ENCODE results near the gene TENT4A. TPM values are rescaled to one million over a fixed set of nuclear protein-coding genes. Genes with fewer than 3 reads are reported as not detected.

The TENT4A gene
- total RNA-seq, 1 donor from 2014 or later = 39.4 TPM

- DNase-seq (ENCODE audit: low spot score) = no peak
- Mint-ChIP-seq H3K4me3 (ENCODE audit: low read depth) (no peak overlapping the region), H3K27me3 (ENCODE audit: low read depth) (no peaks in the 10 kb centered on the region), H3K4me1 (ENCODE audit: low read depth) (peaks cover 66% of the 10 kb centered on the region), H3K27ac (no peak overlapping the region), H3K9me3 (no peaks in the 10 kb centered on the region), H3K36me3 (ENCODE audit: low read depth) (peaks cover 45% of the 10 kb centered on the region)
- intact Hi-C loops (cut with micrococcal nuclease) = no loop called here
Observed at GRCh38 chr5:6723122-6723815, 10.0 kb downstream of the TENT4A start.

- intact Hi-C loops (cut with micrococcal nuclease) = no loop called here
- Mint-ChIP-seq H3K4me3 (ENCODE audit: low read depth) (no peak overlapping the region), H3K9me3 (no peaks in the 10 kb centered on the region), H3K4me1 (ENCODE audit: low read depth) (peaks cover 65% of the 10 kb centered on the region), H3K27me3 (ENCODE audit: low read depth) (no peaks in the 10 kb centered on the region), H3K27ac (no peak overlapping the region), H3K36me3 (ENCODE audit: low read depth) (peaks cover 39% of the 10 kb centered on the region)
- no peak for DNase-seq (ENCODE audit: low spot score)
Observed at GRCh38 chr5:6723816-6724300, 10.6 kb downstream of the TENT4A start.

GRCh38 chr5:6724321-6724929 is 11.2 kb downstream of the TENT4A start:
- no peak overlapping the region for H3K4me3 Mint-ChIP-seq (ENCODE audit: low read depth)
- no peak for DNase-seq (ENCODE audit: low spot score)
- H3K36me3 Mint-ChIP-seq (ENCODE audit: low read depth) = peaks cover 39% of the 10 kb centered on the region
- H3K4me1 Mint-ChIP-seq (ENCODE audit: low read depth) = peaks cover 67% of the 10 kb centered on the region
- H3K27me3 Mint-ChIP-seq (ENCODE audit: low read depth) = no peaks in the 10 kb centered on the region
- intact Hi-C loops (cut with micrococcal nuclease) = no loop called here
- no peaks in the 10 kb centered on the region for H3K9me3 Mint-ChIP-seq
- H3K27ac Mint-ChIP-seq = peak overlapping the region; percentile 3

GRCh38 chr5:6725421-6725820 is 12.2 kb downstream of the TENT4A start:
- Mint-ChIP-seq H3K27me3 (ENCODE audit: low read depth) (no peaks in the 10 kb centered on the region), H3K4me1 (ENCODE audit: low read depth) (peaks cover 68% of the 10 kb centered on the region), H3K36me3 (ENCODE audit: low read depth) (peaks cover 41% of the 10 kb centered on the region), H3K9me3 (no peaks in the 10 kb centered on the region), H3K27ac (no peak overlapping the region), H3K4me3 (ENCODE audit: low read depth) (no peak overlapping the region)
- intact Hi-C loops (cut with micrococcal nuclease) = no loop called here
- DNase-seq (ENCODE audit: low spot score) = no peak

GRCh38 chr5:6726006-6726405 is 12.8 kb downstream of the TENT4A start:
- Mint-ChIP-seq H3K4me1 (ENCODE audit: low read depth) (peaks cover 68% of the 10 kb centered on the region), H3K27me3 (ENCODE audit: low read depth) (no peaks in the 10 kb centered on the region), H3K4me3 (ENCODE audit: low read depth) (no peak overlapping the region), H3K36me3 (ENCODE audit: low read depth) (peaks cover 43% of the 10 kb centered on the region), H3K27ac (no peak overlapping the region), H3K9me3 (no peaks in the 10 kb centered on the region)
- no peak for DNase-seq (ENCODE audit: low spot score)
- intact Hi-C loops (cut with micrococcal nuclease) = no loop called here

- intact Hi-C loops (cut with micrococcal nuclease) = no loop called here
- H3K36me3 Mint-ChIP-seq (ENCODE audit: low read depth) = peaks cover 48% of the 10 kb centered on the region
- peak overlapping the region; percentile 15 for H3K27ac Mint-ChIP-seq
- DNase-seq (ENCODE audit: low spot score) = no peak
- no peaks in the 10 kb centered on the region for H3K9me3 Mint-ChIP-seq
- no peak overlapping the region for H3K4me3 Mint-ChIP-seq (ENCODE audit: low read depth)
- H3K4me1 Mint-ChIP-seq (ENCODE audit: low read depth) = peaks cover 66% of the 10 kb centered on the region
- H3K27me3 Mint-ChIP-seq (ENCODE audit: low read depth) = no peaks in the 10 kb centered on the region
Observed at GRCh38 chr5:6727231-6727630, 14.0 kb downstream of the TENT4A start.

- no peaks in the 10 kb centered on the region for H3K27me3 Mint-ChIP-seq (ENCODE audit: low read depth)
- DNase-seq (ENCODE audit: low spot score) = no peak
- intact Hi-C loops (cut with micrococcal nuclease) = loop anchor here (2.0 kb wide), 1 partner anchor 17 kb away; no protein-coding TSS in a partner anchor
- H3K4me3 Mint-ChIP-seq (ENCODE audit: low read depth) = no peak overlapping the region
- no peaks in the 10 kb centered on the region for H3K9me3 Mint-ChIP-seq
- H3K4me1 Mint-ChIP-seq (ENCODE audit: low read depth) = peaks cover 64% of the 10 kb centered on the region
- peaks cover 55% of the 10 kb centered on the region for H3K36me3 Mint-ChIP-seq (ENCODE audit: low read depth)
- H3K27ac Mint-ChIP-seq = peak overlapping the region; percentile 80
Observed at GRCh38 chr5:6728011-6728794, 15.0 kb downstream of the TENT4A start.

GRCh38 chr5:6728795-6729183 is 15.6 kb downstream of the TENT4A start:
- Mint-ChIP-seq H3K36me3 (ENCODE audit: low read depth) (peaks cover 55% of the 10 kb centered on the region), H3K4me3 (ENCODE audit: low read depth) (no peak overlapping the region), H3K4me1 (ENCODE audit: low read depth) (peaks cover 61% of the 10 kb centered on the region), H3K27me3 (ENCODE audit: low read depth) (no peaks in the 10 kb centered on the region), H3K9me3 (no peaks in the 10 kb centered on the region), H3K27ac (peak overlapping the region; percentile 64)
- intact Hi-C loops (cut with micrococcal nuclease) = loop anchor here (2.0 kb wide), 1 partner anchor 16 kb away; no protein-coding TSS in a partner anchor
- DNase-seq (ENCODE audit: low spot score) = no peak

- no peak for DNase-seq (ENCODE audit: low spot score)
- Mint-ChIP-seq H3K4me3 (ENCODE audit: low read depth) (peak overlapping the region; percentile 0), H3K27ac (peak overlapping the region; percentile 64), H3K27me3 (ENCODE audit: low read depth) (no peaks in the 10 kb centered on the region), H3K9me3 (no peaks in the 10 kb centered on the region), H3K36me3 (ENCODE audit: low read depth) (peaks cover 49% of the 10 kb centered on the region), H3K4me1 (ENCODE audit: low read depth) (peaks cover 57% of the 10 kb centered on the region)
- intact Hi-C loops (cut with micrococcal nuclease) = loop anchor here (2.0 kb wide), 1 partner anchor 15 kb away; no protein-coding TSS in a partner anchor
Observed at GRCh38 chr5:6729386-6730310, 16.4 kb downstream of the TENT4A start.

- peaks cover 62% of the 10 kb centered on the region for H3K4me1 Mint-ChIP-seq (ENCODE audit: low read depth)
- no peaks in the 10 kb centered on the region for H3K9me3 Mint-ChIP-seq
- no peak for DNase-seq (ENCODE audit: low spot score)
- no peak overlapping the region for H3K4me3 Mint-ChIP-seq (ENCODE audit: low read depth)
- H3K36me3 Mint-ChIP-seq (ENCODE audit: low read depth) = peaks cover 47% of the 10 kb centered on the region
- intact Hi-C loops (cut with micrococcal nuclease) = no loop called here
- H3K27me3 Mint-ChIP-seq (ENCODE audit: low read depth) = no peaks in the 10 kb centered on the region
- no peak overlapping the region for H3K27ac Mint-ChIP-seq
Observed at GRCh38 chr5:6730407-6730806, 17.2 kb downstream of the TENT4A start.

- no peak for DNase-seq (ENCODE audit: low spot score)
- Mint-ChIP-seq H3K4me1 (ENCODE audit: low read depth) (peaks cover 61% of the 10 kb centered on the region), H3K27me3 (ENCODE audit: low read depth) (no peaks in the 10 kb centered on the region), H3K4me3 (ENCODE audit: low read depth) (no peak overlapping the region), H3K9me3 (no peaks in the 10 kb centered on the region), H3K27ac (peak overlapping the region; percentile 63), H3K36me3 (ENCODE audit: low read depth) (peaks cover 43% of the 10 kb centered on the region)
- intact Hi-C loops (cut with micrococcal nuclease) = no loop called here
Observed at GRCh38 chr5:6730807-6731206, 17.6 kb downstream of the TENT4A start.

All from activated T-helper 2 cell treated with anti-CD3 and anti-CD28 coated beads, Interferon-gamma antibody, Interleukin-2, Interleukin-4, amounts not matched to agents 10 μg/mL and 5 μg/mL and 100 μg/mL, durations not matched to agents 14 hours and 24 hours and 36 hours (primary cell).